HG02759 (cell line): Measurements from ENCODE around the gene PACSIN1.

ENCODE experiments used
- ATAC-seq: cut with Tn5 transposase; IDR thresholded peaks from one replicate; pipeline ENCODE4 v1.9.1; 2021; ENCODE audit warnings: mild to moderate bottlenecking, moderate library complexity; ENCODE audit not compliant: unreplicated experiment

Gene PACSIN1

DNA sequence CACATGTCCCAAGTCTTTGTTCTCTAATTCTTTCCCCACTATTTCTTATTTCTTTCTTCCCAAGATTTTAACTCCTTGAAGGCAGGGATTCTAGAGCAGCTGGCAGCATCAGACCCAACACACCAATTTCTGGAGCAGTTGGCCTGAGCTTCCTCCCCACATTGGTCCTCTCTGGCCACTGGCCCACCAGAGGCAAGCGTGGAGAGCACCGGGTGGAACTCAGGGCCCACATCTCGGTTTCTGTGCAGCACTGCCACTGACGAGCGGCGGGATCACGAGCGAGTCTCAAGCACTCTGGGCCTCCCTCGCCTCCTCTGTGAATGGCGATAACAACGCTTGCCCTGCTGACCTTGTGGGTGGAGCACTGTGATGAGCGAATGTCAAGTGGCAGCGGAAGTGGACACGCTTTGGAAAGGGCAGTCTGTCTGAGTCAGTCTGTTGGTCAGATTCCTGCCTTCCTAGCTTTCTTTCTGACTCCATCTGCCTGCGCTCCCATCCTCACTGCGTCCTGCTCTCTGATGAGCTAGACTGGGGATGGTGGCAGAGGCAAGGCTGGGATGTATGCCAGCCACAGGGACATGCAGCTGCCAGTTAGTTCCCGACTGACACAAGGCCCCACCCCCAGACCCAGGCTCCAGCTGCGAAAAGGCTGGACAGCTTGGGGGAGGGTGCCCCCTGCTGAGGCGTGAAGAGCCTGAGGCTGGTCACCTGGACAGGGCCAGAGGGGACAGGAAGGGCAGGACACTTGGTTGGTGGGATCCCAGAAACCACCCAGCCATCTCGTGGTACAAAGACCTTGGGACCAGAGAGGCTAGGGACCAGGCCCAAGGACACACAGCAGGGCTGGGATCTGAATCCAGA is 94.7 kb downstream of the PACSIN1 start:
- ATAC-seq: no peak

DNA sequence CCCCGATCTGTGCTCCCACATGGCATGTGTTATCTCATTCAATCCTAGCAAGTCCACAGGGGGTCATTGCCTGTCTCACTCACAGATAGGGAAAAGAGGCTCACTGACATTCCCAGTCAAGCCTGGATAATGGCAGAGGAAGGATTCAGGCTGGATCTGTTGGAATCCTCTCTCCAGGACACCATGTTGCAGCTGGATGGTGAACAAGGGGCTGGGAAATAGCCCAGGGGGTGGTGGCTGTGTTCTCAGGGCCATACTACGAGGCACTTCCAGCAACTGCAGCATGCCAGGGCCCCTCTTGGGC is 95.3 kb downstream of the PACSIN1 start:
- ATAC-seq: no peak

DNA sequence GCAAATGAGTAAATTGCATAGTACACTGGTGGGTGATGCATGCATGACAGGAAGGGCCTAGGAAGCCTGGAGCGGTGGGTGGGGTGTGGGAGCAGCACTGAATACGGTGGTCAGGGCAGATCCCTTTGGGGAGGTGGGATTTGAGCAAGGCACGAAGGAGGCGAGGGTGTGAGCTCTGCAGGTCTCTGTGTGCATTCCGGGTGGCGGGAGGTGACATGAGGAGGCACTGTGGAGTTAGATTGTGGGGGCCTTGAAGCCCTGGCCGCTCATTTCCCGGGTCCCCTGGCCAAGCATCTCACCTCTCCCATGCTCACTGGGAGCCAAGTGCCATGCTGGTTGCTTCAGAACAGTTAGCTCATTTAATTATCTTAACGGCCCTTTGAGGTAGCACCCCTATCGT is 96.5 kb downstream of the PACSIN1 start:
- no peak for ATAC-seq

DNA sequence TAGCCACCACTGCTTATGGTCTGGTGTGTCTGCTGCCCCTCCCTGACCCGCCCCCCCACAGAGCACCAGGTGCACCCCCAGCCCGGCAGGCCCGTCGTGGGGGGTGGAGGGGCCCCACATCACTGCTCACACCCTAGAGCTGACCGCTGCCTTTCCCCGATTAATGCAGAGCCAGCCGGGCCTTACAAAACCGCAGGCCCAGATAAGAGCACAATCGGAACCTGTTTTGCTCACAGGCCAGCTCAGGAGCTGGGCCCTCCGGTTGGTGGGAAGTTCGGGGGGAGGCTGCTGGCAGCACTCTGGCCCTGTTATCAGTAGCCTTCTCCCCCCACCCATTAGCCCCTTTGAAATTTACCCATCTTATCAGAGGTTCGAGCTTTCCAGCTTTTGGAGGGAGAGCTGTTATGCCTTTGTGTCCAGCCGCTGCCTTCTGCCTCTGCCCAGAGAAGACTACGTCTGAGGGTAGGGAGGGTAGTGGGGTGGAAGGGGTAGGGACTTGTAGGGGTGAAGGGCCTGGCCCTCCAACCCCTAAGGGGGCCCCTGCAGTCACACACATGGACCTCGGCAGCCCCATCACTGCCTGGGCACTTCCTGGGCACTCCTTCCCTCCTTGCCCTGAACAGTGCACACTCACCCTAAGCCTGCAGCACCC is 97.1 kb downstream of the PACSIN1 start:
- ATAC-seq: no peak

DNA sequence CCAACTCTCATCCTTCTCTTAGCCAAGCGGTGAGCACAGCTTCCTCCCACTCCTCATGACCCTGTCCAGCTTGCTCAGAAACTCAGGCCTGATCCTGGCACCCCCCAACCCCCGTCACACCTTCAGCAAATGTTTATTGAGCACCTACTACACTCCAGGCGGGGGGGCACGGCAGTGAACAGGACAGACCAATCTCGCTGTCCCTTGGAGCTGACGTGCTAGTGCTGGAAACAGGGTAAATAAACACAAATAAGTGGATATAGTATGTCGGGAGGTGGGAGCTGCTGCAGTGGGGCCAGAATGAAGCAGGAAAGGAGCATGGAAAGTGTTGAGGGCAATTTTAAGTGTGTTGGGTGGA is 97.6 kb downstream of the PACSIN1 start:
- no peak for ATAC-seq

DNA sequence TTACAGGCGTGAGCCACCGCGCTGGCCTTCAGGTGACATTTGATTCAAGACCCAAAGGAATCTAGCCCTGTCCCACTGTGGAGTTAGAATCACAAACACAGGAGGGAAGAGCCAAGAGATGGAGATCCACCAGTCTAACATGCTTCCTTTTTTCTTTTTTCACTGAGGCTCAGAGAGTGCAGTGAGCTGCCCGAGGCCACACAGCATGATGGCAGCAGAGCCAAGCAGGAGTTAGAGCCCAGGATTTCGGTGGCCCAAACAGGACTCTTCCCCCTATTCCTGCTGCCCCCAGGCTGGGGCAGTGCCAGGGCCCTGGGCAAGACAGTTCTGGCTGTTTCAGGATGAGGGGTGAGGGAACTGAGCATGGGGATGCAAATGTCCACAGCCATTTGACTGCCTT is 98.3 kb downstream of the PACSIN1 start:
- ATAC-seq: no peak

DNA sequence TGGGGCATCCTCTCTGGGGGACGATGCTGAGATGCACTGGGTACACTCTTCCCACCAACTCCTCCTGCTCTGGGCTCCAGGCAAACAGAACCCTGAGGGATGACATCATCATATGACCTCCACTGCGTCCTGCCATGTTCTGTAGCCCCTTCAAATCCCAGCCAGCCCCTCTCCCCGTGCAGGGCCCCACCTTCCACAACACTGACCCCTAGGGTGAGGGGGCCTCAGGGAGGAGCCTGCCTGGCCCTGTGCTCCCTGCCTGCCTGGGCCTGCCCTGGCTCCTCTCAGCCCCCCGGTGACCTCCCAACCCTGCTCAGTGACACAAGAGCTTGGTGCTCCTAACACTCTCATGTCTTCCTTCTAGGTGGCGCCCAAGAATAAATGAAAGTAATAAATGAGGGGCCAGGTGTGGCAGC is 99.9 kb downstream of the PACSIN1 start:
- no peak for ATAC-seq

DNA sequence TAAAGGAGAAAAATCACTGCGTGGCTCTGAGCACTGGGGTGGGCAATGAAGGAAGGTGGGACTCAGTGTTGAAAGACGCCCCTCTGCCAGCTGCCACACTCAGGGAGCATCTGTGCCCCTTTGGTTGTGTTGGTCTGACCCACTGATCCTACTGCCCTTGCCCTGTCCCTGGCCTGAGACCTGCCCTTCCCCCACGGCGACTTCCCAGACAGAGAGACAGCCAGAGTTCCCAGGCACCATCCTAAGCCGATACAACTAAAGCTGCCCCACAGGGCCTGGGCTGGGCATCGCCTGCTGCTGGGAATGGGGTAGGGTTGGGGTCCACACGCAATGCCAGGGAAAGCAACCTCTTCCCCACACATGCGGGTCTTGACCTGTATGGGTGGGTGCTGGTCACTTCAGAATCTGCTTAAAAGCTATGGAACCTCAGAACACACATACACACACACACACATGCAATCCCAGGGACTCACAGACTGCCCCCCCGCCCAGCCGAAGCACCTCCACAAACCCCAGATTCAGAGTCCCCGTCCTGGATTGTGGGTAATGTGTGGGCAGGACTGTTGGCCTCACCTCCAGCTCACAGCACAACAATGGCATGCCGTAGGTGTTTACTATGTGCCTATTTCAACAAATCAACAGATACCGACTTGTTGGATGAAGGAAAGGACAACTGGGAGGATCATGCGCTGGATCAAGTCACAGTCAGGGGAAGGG is 101.1 kb downstream of the PACSIN1 start:
- ATAC-seq: no peak

DNA sequence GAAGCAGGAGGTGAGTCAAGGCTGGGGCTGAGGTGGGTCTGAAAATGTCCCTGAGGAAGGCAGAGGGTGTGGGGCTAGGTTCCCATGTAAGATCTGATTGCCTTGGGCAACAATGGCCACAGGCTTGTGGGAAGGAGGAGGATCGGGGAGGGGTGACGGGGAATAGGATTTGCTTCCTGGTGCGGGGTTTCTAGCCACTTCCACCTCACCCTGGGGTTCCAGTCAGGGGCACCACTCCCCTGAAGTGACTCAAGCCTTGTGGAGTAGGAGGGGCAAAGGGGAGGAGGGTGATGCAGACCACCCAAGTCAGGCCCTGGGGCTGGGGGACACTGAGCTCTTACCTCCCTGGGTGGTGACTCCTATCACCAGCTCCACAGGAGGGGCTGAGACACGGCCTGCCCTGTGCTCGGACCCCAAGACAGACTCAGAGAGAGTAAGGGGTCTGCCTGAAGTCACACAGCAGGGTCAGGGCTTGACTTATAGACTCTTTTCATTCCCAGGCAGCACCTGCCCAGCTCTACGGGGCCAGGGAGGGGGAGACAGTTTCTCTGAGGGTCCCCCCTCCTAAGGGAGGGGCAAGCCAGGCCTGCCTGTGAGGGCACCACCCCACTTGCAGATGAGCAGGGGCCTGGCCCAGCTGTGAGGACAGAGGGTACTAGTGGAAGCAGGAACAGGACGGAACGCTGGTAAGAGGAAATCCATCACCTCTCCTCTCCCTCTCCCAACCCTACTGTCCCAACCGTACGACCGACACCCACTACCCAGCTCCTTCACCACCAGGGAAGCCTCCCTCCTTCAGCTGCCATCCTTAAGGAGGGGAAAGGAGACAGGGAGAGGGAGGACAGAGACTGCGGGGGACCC is 102.7 kb downstream of the PACSIN1 start:
- no peak for ATAC-seq

DNA sequence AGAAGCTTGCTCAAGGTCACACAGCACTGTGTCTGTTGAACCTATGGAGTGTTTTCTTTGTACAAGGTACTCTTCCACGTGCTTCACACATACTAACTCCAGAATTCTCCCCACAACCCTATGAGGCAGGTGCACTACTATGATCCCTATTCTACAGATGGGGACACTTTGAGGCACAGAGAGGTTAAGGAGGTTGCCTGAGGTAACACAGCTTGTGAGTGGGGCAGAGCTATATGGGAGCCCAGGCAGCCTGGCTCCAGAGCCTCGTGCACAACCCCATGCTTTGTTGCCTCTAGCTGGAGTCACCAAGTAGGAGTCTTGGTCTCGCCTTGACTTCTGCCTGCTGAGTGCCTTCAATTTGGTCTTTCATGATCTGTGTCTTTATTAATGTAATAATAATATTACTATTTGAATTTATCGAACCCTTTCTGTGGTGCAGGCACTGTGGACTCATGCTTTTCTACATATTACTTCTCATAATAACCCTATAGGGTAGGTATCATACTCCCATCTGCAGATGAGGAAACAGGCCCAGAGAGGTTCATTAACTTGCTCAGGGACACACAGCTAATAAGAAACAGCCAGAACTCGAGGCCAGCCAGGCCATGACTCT is 103.6 kb downstream of the PACSIN1 start:
- no peak for ATAC-seq

DNA sequence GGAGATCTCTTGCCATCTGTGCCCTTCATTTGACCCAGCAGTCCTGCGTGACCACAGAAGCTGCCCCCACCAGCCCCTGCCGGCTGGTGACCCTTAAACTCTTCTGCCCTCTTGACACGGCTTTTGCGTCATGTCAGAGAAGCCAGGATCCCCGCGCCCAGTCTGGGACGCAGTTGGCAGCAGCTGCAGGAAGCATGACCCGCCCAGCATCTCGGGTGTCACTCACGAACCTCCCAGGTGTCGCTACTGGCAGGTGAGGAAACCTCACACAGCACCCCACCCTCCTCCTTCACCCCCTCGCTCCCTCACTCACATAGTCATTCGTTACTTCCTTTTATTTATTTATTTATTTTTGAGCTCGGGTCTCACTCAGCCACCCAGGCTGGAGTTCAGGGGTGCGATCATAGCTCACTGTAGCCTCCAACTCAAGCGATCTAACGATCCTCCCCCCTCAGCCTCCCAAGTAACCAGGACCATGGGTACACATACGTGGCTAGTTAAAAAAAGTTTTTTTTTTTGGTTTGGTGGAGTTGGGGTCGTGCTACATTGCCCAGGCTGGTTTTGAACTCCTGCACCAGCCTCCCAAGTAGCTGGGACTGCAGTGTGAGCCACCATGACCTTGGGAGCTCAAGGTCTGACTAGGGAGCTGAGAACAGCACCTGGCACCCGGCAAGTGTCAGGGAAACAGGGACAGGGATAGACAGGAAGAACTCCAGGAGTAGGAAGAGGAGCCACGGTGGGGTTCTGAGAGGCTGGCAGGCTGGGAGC is 104.4 kb downstream of the PACSIN1 start:
- no peak for ATAC-seq

DNA sequence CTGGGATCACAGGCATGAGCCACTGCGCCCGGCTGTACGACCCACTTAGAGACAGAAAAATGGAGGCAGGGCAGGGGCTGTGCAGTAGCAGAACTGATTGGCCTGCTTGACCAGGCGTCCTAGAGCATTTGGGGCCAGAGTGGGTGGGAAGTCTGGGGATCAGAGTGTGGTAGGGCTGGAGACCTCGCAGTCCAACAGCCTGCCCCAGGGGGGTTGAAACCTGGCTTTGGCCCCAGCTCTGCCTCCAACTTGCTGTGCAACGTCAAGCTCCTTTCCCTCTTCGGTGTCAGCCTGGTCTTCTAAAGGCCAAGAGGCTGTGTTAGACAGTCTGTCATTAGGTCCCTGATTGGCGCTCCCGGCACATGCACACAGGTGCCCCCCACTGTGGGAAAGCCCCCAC is 105.5 kb downstream of the PACSIN1 start:
- no peak for ATAC-seq

DNA sequence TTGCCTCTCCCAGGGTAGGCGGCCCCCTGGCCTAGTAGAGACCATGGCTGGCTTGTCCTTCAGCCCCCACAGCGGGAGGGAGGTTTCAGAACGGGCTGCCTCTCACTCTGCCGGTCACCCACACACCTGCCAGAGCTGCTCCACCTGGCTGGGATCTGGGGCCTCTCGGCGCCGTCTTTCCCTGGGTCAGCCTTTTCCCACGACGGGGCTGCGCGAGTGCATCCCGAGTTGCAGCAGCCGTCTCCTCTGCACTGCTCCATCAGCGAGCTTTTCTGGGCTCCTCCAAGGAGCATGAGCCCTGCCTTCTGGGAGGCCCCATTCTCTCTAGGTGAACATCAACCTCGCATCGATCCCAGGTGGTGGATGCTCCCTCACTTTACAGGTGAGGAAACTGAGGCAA is 106.1 kb downstream of the PACSIN1 start:
- no peak for ATAC-seq

DNA sequence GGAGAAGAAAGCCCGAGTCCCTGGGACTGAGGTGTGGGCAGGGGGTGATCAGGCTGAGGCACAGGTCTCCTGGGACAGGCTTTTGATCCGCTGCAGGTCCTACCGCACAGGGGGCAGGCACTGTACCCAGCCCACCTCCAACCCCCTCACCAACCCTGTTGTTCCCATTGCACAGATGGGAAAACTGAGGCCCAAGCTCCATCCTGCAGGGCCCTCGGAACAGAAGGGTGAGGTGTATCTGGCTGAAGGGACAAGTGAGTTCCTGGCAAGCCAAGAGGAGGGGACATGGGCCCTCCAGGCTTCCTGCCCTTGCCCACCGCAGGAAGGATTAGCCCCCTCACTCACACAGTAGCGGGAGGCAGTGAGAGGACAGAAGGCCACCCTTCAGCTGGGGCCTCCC is 106.7 kb downstream of the PACSIN1 start:
- ATAC-seq: no peak

DNA sequence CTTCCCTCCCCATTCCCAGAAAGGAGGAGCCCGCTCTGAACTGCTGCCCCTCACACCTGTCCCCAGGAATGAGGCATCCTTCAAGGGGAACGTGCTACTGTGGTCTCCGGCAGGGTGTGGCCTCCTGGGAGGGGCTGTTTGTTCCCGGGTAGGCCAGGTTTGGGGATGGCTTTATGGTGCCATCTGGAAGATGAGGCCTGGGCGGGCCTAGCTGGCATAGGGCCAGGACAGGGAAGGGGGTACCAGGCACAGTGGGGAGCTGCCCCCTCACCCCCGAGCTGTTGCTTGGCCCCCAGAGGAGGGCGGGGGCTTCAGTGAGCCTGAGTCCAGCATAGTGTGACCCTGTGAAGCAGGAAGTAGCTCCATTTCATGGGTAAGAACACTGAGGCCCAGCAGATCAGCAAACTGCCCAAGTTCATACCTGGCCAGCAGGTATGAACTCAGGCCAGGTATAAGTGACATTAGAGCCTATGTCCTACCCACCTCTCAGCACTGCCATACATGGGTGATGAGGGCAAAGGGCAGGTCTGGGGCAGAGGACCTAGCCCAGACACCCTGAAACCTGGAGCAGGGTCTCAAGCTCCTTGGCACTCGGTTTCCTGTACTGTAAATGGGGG is 107.8 kb downstream of the PACSIN1 start:
- no peak for ATAC-seq

DNA sequence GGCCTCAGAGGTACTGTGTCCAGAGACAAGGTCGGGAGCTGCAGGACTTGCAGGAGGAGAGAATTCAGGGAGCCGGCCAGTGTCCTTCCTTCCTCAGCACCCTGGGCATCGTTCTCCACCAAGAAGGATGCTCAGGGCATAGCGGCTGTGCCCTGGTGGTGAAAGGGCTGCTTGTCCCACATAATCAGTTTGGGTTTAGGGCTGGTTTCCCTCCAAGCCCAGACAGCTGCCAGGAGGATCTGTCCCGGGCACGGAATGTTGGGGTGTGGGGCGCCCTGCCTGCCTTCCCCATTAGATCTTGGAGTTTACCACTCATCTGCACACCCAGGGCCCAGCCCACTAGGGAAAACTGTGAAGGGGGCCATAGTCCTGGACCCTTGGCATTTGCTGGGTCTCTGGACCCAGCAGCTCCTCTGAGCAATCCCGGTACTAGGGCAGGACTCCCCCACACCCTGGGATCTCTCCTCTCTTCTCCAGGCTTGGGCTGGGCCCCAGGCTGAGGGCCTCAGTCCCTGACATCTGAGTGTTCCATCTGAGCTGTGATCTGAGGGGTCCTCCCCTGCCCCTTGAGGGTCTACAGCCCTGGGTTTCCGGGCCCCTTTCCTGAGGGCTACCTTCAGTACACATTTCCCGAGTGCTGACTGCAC is 108.9 kb downstream of the PACSIN1 start:
- no peak for ATAC-seq

DNA sequence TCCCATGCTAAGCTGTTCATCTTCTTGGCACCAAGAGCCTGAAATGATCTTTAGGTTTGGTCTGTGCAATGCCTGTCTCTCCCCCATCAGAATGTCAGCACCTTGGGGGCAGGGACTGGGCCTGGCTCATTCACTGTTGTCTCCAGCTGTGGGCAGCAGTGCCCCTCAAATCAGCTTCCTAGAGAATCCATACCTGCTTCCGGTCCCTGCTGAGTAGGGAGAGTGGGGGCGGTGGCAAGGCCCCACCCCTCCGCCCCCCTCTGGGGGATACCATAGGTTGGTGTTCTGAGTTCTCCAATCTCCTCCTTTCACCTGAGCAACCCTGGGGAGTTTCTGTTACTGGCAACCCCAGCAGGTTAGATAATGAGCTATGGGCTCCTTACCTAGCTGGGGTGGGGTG is 109.5 kb downstream of the PACSIN1 start:
- ATAC-seq: no peak

DNA sequence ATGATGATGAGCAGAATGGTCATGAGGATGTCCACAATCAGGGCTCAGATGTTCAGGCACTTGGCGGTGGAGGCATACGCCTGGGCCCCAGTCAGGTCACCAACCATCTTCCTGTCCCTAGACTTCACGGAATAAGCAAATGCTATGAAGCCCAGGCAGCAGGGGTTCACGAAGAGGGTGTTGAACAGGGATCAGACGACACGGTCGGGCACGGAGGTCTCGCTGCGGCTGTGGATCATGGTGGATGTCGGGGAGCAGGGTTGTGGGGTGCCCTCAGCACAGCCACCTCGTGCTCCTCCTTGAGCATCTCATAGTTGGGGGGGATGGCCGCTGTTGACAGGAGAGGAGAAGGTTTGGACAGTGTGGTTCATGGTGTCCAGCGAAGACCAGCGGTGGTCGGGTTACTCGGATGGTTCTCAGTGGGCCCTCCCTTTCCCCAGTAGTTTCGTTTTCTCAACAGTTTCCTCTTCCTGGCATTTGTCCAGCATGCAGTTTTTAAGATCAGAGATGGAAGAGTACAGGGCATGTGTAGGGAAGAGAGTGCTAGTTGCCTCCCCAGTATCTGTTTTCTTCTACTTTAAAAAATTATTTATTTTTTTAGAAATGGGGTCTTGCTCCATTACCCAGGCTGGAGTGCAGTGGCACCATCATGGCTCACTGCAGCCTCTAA is 110.5 kb downstream of the PACSIN1 start:
- no peak for ATAC-seq
